BJ (cell line): ENCODE measurements around the gene H19. TPM values are rescaled to one million over a fixed set of nuclear protein-coding genes. Genes with fewer than 3 reads are reported as not detected.

Experiments
- CTCF ChIA-PET: fragments of 350-600 bp; formaldehyde crosslinking; extraction: SDS; loops from one replicate; lab custom pipeline; 2021; ENCODE audit warnings: antibody characterized with exemption, inconsistent platforms; lab: Yijun Ruan, JAX
- POLR2A ChIA-PET: fragments of 300-600 bp; sonication (Branson Sonifier 250); formaldehyde crosslinking; extraction: SDS; loops from one replicate; lab custom pipeline; 2021; ENCODE audit warnings: antibody characterized with exemption; lab: Charles Lee
- DNase-seq: peaks from one replicate; pipeline ENCODE4 v3.0.0-alpha.2; 2011; ENCODE audit warnings: low read depth
- H3K27me3 ChIP-seq: 2 replicates; pipeline ENCODE4 v1.6.0; 2011; ENCODE audit warnings: low read length; ENCODE audit not compliant: control insufficient read depth, insufficient read depth
- H3K36me3 ChIP-seq: 2 replicates; pipeline ENCODE4 v1.5.1; 2011; ENCODE audit warnings: low read length; ENCODE audit not compliant: control insufficient read depth, insufficient read depth
- H3K4me3 ChIP-seq: 2 replicates; pipeline ENCODE4 v1.5.1; 2011; ENCODE audit warnings: low read depth, mild to moderate bottlenecking, control low read depth, low read length
- polyA plus RNA-seq: library from polyadenylated mRNA; depleted of rRNA; stranded (reverse); fragments of >200 nt; gene quantifications from 2 replicates; pipeline ENCODE4 v1.2.3, GENCODE V29; 2011
- TF ChIP-seq, protein P1 (sequence below): IDR thresholded peaks from 2 replicates; pipeline ENCODE4 v1.5.1; 2011; ENCODE audit warnings: low read depth, mild to moderate bottlenecking, control low read depth, inconsistent platforms, low read length, moderate library complexity; ENCODE audit not compliant: insufficient read depth

Gene H19
- polyA plus RNA-seq, 1 experiment: 1.9 TPM

DNA sequence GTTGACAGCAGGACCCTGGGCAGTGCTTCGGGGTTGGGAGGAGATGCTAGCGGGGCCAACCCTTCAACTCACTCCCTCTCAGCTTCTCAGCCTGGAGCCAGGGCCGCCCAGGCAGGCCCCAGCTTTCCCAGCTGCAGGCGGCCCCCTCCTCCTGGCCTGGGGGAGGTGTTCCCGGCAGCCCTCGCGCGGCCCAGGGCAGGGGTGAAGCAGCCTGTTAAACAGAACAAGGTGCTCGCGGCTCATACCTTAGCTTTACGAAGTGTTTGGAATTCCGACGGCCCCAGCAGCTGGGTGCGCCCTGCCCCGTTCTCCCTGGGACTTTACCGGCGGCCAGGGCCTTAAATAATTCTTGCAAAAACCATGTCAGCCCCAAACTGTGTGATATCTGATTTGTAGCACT lies 33.3 kb downstream of the H19 start:
- ChIA-PET POLR2A (interaction anchor here (0.6 kb wide), 1 partner anchor 86 kb away, joined by 3 read pairs; no protein-coding TSS in a partner anchor), CTCF (interaction anchor here (1.1 to 4.5 kb wide), 3 partner anchors 16 to 38 kb away, joined by 3 to 20 read pairs (median 3); no protein-coding TSS in a partner anchor)
- Histone ChIP-seq H3K27me3 (no peaks in the 10 kb centered on the region), H3K36me3 (no peaks in the 10 kb centered on the region), H3K4me3 (no peak overlapping the region)
- TF ChIP-seq, protein P1, sequence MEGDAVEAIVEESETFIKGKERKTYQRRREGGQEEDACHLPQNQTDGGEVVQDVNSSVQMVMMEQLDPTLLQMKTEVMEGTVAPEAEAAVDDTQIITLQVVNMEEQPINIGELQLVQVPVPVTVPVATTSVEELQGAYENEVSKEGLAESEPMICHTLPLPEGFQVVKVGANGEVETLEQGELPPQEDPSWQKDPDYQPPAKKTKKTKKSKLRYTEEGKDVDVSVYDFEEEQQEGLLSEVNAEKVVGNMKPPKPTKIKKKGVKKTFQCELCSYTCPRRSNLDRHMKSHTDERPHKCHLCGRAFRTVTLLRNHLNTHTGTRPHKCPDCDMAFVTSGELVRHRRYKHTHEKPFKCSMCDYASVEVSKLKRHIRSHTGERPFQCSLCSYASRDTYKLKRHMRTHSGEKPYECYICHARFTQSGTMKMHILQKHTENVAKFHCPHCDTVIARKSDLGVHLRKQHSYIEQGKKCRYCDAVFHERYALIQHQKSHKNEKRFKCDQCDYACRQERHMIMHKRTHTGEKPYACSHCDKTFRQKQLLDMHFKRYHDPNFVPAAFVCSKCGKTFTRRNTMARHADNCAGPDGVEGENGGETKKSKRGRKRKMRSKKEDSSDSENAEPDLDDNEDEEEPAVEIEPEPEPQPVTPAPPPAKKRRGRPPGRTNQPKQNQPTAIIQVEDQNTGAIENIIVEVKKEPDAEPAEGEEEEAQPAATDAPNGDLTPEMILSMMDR: no peak
- no peak for DNase-seq

DNA sequence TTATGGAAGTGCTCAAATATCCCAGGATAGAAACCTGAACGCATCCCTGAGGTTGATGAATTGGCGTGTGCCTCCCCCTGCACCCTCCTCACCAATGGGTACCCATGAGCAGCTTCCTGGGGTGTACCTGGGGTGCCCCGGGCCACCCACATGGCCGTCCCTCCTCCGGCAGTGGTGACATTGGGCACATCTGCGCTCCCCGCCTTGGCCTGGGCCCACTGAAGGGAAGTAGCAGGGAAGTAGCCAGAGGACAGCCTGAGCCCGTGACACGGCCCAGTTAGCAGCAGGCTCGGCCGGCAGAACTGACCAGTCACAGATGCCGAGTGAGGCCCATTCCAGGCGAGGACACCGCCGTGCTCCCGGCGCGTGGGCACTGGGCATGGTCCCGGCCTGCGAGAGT lies 33.8 kb downstream of the H19 start:
- H3K36me3 ChIP-seq: no peaks in the 10 kb centered on the region
- TF ChIP-seq, protein P1: no peak
- CTCF ChIA-PET: interaction anchor here (1.2 to 4.5 kb wide), 2 partner anchors 10 to 16 kb away, joined by 3 to 20 read pairs; no protein-coding TSS in a partner anchor
- POLR2A ChIA-PET: no interaction called here
- H3K27me3 ChIP-seq: no peaks in the 10 kb centered on the region
- no peak for DNase-seq
- H3K4me3 ChIP-seq: no peak overlapping the region

DNA sequence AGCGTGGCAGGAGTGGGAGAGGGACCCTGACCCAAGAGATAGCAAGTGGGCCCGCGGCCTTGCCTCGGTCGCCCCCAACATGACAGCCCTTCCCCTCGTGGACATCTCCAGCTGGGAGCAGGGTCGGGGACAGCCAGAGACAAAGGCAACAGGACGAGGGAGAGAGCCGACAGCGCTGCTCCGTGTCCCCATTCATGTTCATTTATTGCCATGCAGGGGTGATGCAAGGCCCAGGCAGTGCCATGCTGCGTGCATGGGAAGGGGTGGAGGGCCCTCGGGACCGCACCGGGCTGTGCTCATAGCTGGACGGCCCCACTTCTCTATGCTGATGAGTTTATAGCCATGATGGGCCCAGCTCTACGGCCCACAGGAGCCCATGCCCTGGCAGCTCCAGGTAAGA lies 37.9 kb downstream of the H19 start:
- ChIA-PET POLR2A (no interaction called here), CTCF (interaction anchor here (1.0 to 6.9 kb wide), 5 partner anchors 8 to 191 kb away, joined by 3 to 55 read pairs (median 5); no protein-coding TSS in a partner anchor)
- no peaks in the 10 kb centered on the region for H3K36me3 ChIP-seq
- no peak for DNase-seq
- no peaks in the 10 kb centered on the region for H3K27me3 ChIP-seq
- H3K4me3 ChIP-seq: no peak overlapping the region
- TF ChIP-seq, protein P1: no peak

DNA sequence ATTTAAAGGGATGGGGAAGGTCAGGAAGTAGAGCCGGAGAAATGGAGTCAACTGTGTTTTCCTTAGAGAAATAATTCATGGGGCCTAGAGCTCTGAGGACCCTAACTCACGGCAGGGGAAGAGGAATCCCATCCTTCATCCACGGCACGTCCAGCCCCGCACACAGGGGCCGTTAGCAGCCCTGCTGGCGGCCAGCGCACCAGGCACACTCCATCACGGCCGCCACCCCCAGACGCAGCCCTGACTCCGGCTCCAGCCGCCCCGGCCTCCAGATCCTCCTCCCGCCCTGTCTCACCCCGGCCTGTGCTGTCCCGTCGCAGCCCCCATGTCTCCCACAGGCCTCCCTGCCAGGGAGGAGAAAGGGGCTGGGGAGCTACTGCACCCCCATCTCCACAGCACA lies 39.3 kb downstream of the H19 start:
- TF ChIP-seq, protein P1: no peak
- Histone ChIP-seq H3K4me3 (no peak overlapping the region), H3K36me3 (no peaks in the 10 kb centered on the region), H3K27me3 (no peaks in the 10 kb centered on the region)
- CTCF ChIA-PET: interaction anchor here (1.3 to 6.9 kb wide), 2 partner anchors 192 to 264 kb away, joined by 4 to 55 read pairs; no protein-coding TSS in a partner anchor
- no peak for DNase-seq
- POLR2A ChIA-PET: no interaction called here

DNA sequence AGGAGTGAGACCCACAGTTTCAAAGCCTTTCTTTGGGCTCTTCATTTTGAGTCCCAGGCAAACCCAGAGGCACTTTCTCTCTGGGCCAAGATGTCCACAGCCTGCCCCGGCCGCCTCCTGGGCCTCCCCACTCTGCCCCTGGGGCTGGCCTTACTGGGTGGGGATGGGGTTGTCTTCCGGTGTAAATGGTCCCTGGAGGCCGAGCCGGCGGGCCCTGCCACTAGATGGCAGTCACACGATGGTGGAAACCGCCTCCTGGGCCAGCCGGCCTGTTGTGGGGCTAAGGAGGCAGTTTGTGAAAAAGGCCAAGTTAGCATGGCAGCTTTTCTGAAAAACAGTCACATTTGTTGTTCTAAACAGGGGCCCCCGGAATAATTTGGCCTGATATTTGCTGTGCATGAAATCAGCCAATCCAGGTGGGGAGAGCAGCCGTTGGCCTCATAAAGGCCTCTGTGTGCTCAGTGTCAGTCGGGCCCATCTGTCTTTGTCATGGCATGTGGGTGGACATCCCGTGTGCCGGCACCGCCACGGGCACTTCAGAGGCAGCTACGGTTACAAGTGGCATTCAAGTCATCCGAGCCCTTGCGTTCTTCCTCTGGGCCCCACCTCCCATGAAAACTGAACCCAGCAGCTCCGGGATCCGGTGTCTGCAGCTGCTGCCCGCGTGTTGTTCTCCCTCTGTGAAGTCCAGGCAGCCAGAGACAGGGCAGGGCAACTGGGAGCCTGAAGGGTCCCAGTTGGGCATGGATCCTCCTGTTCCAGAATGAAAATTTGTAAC lies 44.0 kb downstream of the H19 start:
- DNase-seq: no peak
- ChIA-PET CTCF (interaction anchor here (0.6 to 6.9 kb wide), 18 partner anchors 10 to 1621 kb away, joined by 3 to 55 read pairs (median 4); no protein-coding TSS in a partner anchor), POLR2A (no interaction called here)
- no peaks in the 10 kb centered on the region for H3K27me3 ChIP-seq
- H3K36me3 ChIP-seq: no peaks in the 10 kb centered on the region
- no peak overlapping the region for H3K4me3 ChIP-seq
- TF ChIP-seq, protein P1: peak; percentile 17; the same call in 1 of the 2 replicates
